Stomach (tissue), 9 donors: Measurements from ENCODE around the gene GPC6. TPM values are rescaled to one million over a fixed set of nuclear protein-coding genes. Genes with fewer than 3 reads are reported as not detected.

Source experiments
- DNase-seq, 2 donors: peaks; one replicate each; pipeline versions ENCODE4 v3.0.0 to v3.0.0-alpha.2; 2013 to 2019
- H3K27ac ChIP-seq, 5 donors: fragments of 200-600 bp in 4 of 5; sonication (generic) in 4 of 5; one replicate each; pipeline ENCODE4 v1.5.1; 2013 to 2019; ENCODE audit warnings: mild to moderate bottlenecking in 1 of 5, moderate library complexity in 1 of 5
- H3K27me3 ChIP-seq, 3 donors: fragments of 200-600 bp; sonication (generic); one replicate each; pipeline ENCODE4 v1.5.1; 2017 to 2019; ENCODE audit warnings: mixed run types in 1 of 3
- H3K36me3 ChIP-seq, 4 donors: fragments of 200-600 bp; sonication (generic); 1 replicate in 3 of 4; 2 replicates in 1 of 4; pipeline ENCODE4 v1.5.1; 2016 to 2019
- H3K4me1 ChIP-seq, 4 donors: fragments of 200-600 bp; sonication (generic); one replicate each; pipeline ENCODE4 v1.5.1; 2016 to 2019
- H3K4me3 ChIP-seq, 4 donors: fragments of 200-600 bp; sonication (generic) in 3 of 4; one replicate each; pipeline ENCODE4 v1.5.1; 2016 to 2019; ENCODE audit warnings: mild to moderate bottlenecking in 1 of 4
- H3K9me3 ChIP-seq, 4 donors: fragments of 200-600 bp; sonication (generic); one replicate each; pipeline ENCODE4 v1.5.1; 2016 to 2019
- CTCF ChIP-seq, 7 experiments: fragments of 450-650 bp in 4 of 7; fragments of 200-600 bp in 3 of 7; sonication (generic) in 3 of 7; IDR thresholded peaks; one replicate each; pipeline ENCODE4 v1.5.1; 2016 to 2019; ENCODE audit warnings: antibody characterized with exemption in 7 of 7, control low read depth in 2 of 7, mild to moderate bottlenecking in 1 of 7
- EP300 ChIP-seq: sonication (generic); formaldehyde crosslinking; IDR thresholded peaks from one replicate; pipeline ENCODE4 v1.6.1; 2017; ENCODE audit warnings: antibody characterized with exemption
- POLR2A ChIP-seq, 4 donors: fragments of 450-650 bp; IDR thresholded peaks; one replicate each; pipeline ENCODE4 v1.6.1; 2016; ENCODE audit warnings: antibody characterized with exemption in 4 of 4, control low read depth in 2 of 4, mild to moderate bottlenecking in 1 of 4, moderate library complexity in 1 of 4
- POLR2AphosphoS5 ChIP-seq, 3 donors: sonication (generic); formaldehyde crosslinking; IDR thresholded peaks; one replicate each; pipeline ENCODE4 v1.6.1; 2016; ENCODE audit warnings: antibody characterized with exemption in 3 of 3
- WGBS, 5 donors: extraction: QIAGEN DNeasy Blood & Tissue Kit in 3 of 5; methylation state at CpG; one replicate each; pipeline versions ENCODE4 v1.1.5 to v1.1.7; 2013 to 2018; 5-methylcytosine and 5-hydroxymethylcytosine counted together
- intact Hi-C: fragments of 100-400 bp; cut with DNase I; formaldehyde crosslinking; loops from one replicate; pipeline ENCODE4 v1.15.1; 2023; ENCODE audit warnings: low total_unique reads
- polyA plus RNA-seq, 3 donors: library from polyadenylated mRNA; stranded (reverse); fragments of 200-250 nt; gene quantifications; one replicate each; pipeline ENCODE4 v1.2.3, GENCODE V29; 2013
- total RNA-seq, 5 donors: library from RNA; depleted of rRNA; stranded (reverse); fragments of >200 nt; gene quantifications; one replicate each; pipeline versions ENCODE4 v1.1.0 to v1.2.3, GENCODE V29; 2014 to 2016
- donor health status: healthy with polysubstance abuse.
- donor health status: Bipolar disorder and iron deficiency.
- donor health status: healthy.

The GPC6 gene
- total and polyA plus RNA-seq, 8 donors, result 0.70 to 52.7 (median 5.6) TPM

- Histone ChIP-seq H3K4me1 (no peaks in the 10 kb centered on the region), H3K4me3 (no peak overlapping the region), H3K9me3 (no peaks in the 10 kb centered on the region), H3K27me3 (no peaks in the 10 kb centered on the region), H3K36me3 (no peaks in the 10 kb centered on the region), H3K27ac (no peak overlapping the region)
- WGBS, 5 donors, result 45 to 58% (median 49%) methylated on average over 3 of the region's 3 CpGs
- no peak for DNase-seq
- TF ChIP-seq CTCF (IDR thresholded peaks at IDR 0.05) (no peak), EP300 (no peak), POLR2AphosphoS5 (IDR thresholded peaks at IDR 0.05) (no peak), POLR2A (IDR thresholded peaks at IDR 0.05) (no peak)
- intact Hi-C loops, result no loop called here
These were observed 6.5 kb upstream of the GPC6 start for GRCh38 chr13:93220073-93220472.

GRCh38 chr13:93222976-93223375 lies 3.6 kb upstream of the GPC6 start:
- H3K27ac ChIP-seq, result no peak overlapping the region
- peaks cover 0 to 14% (median 8%) of the 10 kb centered on the region in 4 donors for H3K4me1 ChIP-seq
- H3K36me3 ChIP-seq, result no peaks in the 10 kb centered on the region
- no peaks in the 10 kb centered on the region for H3K9me3 ChIP-seq
- DNase-seq, result no peak
- 82 to 92% (median 87%) methylated on average over 4 of the region's 4 CpGs for WGBS, 5 donors
- peaks cover 0 to 25% (median 15%) of the 10 kb centered on the region in 3 donors for H3K27me3 ChIP-seq
- intact Hi-C loops, result no loop called here
- TF ChIP-seq EP300, result no peak
- no peak for TF ChIP-seq CTCF (IDR thresholded peaks at IDR 0.05)
- TF ChIP-seq POLR2AphosphoS5 (IDR thresholded peaks at IDR 0.05), result no peak
- no peak for TF ChIP-seq POLR2A (IDR thresholded peaks at IDR 0.05)
- H3K4me3 ChIP-seq, result no peak overlapping the region

GRCh38 chr13:93224535-93224934 lies 2.1 kb upstream of the GPC6 start:
- Histone ChIP-seq H3K9me3 (no peaks in the 10 kb centered on the region), H3K27me3 (peaks cover 0 to 40% (median 21%) of the 10 kb centered on the region in 3 donors), H3K27ac (no peak overlapping the region), H3K36me3 (no peaks in the 10 kb centered on the region), H3K4me1 (peaks cover 0 to 19% (median 11%) of the 10 kb centered on the region in 4 donors), H3K4me3 (no peak overlapping the region)
- no peak for TF ChIP-seq POLR2AphosphoS5 (IDR thresholded peaks at IDR 0.05)
- TF ChIP-seq POLR2A (IDR thresholded peaks at IDR 0.05), result no peak
- no peak for TF ChIP-seq CTCF (IDR thresholded peaks at IDR 0.05)
- TF ChIP-seq EP300, result no peak
- 67 to 87% (median 69%) methylated on average over 1 of the region's 1 CpG for WGBS, 5 donors
- intact Hi-C loops, result no loop called here
- DNase-seq, result no peak

GRCh38 chr13:93225610-93226009 lies 997 bp upstream of the GPC6 start:
- H3K9me3 ChIP-seq, result no peaks in the 10 kb centered on the region
- TF ChIP-seq POLR2AphosphoS5 (IDR thresholded peaks at IDR 0.05) (no peak), EP300 (no peak), POLR2A (IDR thresholded peaks at IDR 0.05) (no peak), CTCF (IDR thresholded peaks at IDR 0.05) (no peak)
- H3K4me1 ChIP-seq, result peaks cover 0 to 19% (median 11%) of the 10 kb centered on the region in 4 donors
- peaks cover 0 to 40% (median 21%) of the 10 kb centered on the region in 3 donors for H3K27me3 ChIP-seq
- no peaks in the 10 kb centered on the region for H3K36me3 ChIP-seq
- H3K4me3 ChIP-seq, result no peak overlapping the region
- DNase-seq, result no peak
- intact Hi-C loops, result no loop called here
- WGBS, 5 donors, result 59 to 80% (median 65%) methylated on average over 2 of the region's 2 CpGs
- peak overlapping the region in 1 of 5 donors; percentile 86 for H3K27ac ChIP-seq
